T-helper 2 cell (primary cell): Measurements from ENCODE around the gene GRB10.

Source experiments
- DNase-seq, 5 experiments: peaks; one replicate each; pipeline versions ENCODE4 v3.0.0 to v3.0.0-alpha.2; 2012 to 2022

GRB10 gene

GRCh38 chr7:50803359-50804337 is 21.0 kb upstream of the GRB10 start:
- DNase-seq = no peak

GRCh38 chr7:50801907-50802306 is 19.2 kb upstream of the GRB10 start:
- DNase-seq = no peak

- DNase-seq = no peak
Measured at GRCh38 chr7:50799873-50800272, 17.2 kb upstream of the GRB10 start.

GRCh38 chr7:50798126-50798525 is 15.4 kb upstream of the GRB10 start:
- no peak for DNase-seq

- no peak for DNase-seq
Measured at GRCh38 chr7:50795831-50796230, 13.1 kb upstream of the GRB10 start.

- no peak for DNase-seq
Measured at GRCh38 chr7:50795253-50795652, 12.6 kb upstream of the GRB10 start.

- DNase-seq = no peak
Measured at GRCh38 chr7:50793947-50794570, 11.4 kb upstream of the GRB10 start.

GRCh38 chr7:50793120-50793946 is 10.6 kb upstream of the GRB10 start:
- peak in 1 of 5 experiments; percentile 46 for DNase-seq

- DNase-seq = no peak
Measured at GRCh38 chr7:50792342-50793119, 9.8 kb upstream of the GRB10 start.

GRCh38 chr7:50791938-50792341 is 9.2 kb upstream of the GRB10 start:
- no peak for DNase-seq

GRCh38 chr7:50791363-50791937 is 8.8 kb upstream of the GRB10 start:
- no peak for DNase-seq

- DNase-seq = no peak
Measured at GRCh38 chr7:50790381-50790780, 7.7 kb upstream of the GRB10 start.

GRCh38 chr7:50788382-50788781 is 5.7 kb upstream of the GRB10 start:
- no peak for DNase-seq

GRCh38 chr7:50787825-50788224 is 5.1 kb upstream of the GRB10 start:
- DNase-seq = no peak

GRCh38 chr7:50785346-50785745 is 2.6 kb upstream of the GRB10 start:
- no peak for DNase-seq

GRCh38 chr7:50783801-50784507 is 1.3 kb upstream of the GRB10 start:
- no peak for DNase-seq

- DNase-seq = no peak
Measured at GRCh38 chr7:50783303-50783702, 607 bp upstream of the GRB10 start.

- DNase-seq = peak in 1 of 5 experiments; percentile 12
Measured at GRCh38 chr7:50781381-50782293, 1.1 kb downstream of the GRB10 start.

GRCh38 chr7:50780436-50780835 is 2.3 kb downstream of the GRB10 start:
- no peak for DNase-seq

- no peak for DNase-seq
Measured at GRCh38 chr7:50779427-50779826, 3.3 kb downstream of the GRB10 start.
